HG03520 (cell line): ENCODE data around the gene ENAM.
A peak's percentile ranks its signal among the peaks of the same experiment; 100 is the strongest.

Experiments
- ATAC-seq: cut with Tn5 transposase; IDR thresholded peaks from one replicate; pipeline ENCODE4 v1.9.1; 2021; ENCODE audit warnings: mild to moderate bottlenecking, moderate library complexity; ENCODE audit not compliant: unreplicated experiment

ENAM gene, protein sequence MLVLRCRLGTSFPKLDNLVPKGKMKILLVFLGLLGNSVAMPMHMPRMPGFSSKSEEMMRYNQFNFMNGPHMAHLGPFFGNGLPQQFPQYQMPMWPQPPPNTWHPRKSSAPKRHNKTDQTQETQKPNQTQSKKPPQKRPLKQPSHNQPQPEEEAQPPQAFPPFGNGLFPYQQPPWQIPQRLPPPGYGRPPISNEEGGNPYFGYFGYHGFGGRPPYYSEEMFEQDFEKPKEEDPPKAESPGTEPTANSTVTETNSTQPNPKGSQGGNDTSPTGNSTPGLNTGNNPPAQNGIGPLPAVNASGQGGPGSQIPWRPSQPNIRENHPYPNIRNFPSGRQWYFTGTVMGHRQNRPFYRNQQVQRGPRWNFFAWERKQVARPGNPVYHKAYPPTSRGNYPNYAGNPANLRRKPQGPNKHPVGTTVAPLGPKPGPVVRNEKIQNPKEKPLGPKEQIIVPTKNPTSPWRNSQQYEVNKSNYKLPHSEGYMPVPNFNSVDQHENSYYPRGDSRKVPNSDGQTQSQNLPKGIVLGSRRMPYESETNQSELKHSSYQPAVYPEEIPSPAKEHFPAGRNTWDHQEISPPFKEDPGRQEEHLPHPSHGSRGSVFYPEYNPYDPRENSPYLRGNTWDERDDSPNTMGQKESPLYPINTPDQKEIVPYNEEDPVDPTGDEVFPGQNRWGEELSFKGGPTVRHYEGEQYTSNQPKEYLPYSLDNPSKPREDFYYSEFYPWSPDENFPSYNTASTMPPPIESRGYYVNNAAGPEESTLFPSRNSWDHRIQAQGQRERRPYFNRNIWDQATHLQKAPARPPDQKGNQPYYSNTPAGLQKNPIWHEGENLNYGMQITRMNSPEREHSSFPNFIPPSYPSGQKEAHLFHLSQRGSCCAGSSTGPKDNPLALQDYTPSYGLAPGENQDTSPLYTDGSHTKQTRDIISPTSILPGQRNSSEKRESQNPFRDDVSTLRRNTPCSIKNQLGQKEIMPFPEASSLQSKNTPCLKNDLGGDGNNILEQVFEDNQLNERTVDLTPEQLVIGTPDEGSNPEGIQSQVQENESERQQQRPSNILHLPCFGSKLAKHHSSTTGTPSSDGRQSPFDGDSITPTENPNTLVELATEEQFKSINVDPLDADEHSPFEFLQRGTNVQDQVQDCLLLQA

DNA sequence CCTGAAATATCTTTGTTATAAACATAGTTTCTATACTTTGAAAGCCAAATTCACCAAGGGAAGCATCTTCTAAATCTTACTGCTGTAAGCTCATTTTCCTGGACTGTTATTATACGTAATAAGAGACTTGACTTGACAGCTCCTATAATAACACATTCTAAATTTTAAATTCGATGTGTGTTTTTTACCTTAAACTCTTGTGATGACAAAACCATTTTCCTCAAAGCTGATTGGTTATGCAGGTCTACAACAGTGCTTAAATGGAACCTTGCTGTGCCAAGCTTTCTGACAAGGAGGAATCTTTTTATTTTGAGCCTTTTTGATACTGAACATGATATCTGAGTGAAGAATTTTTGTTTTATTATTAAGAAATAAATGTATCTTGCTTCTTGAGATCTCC, at the start of gene ENAM:
TSS of gene ENAM (plus strand) at position 301 of the 400 bp plus-strand sequence. CDS start 757 bp downstream, outside the sequence.
- ATAC-seq: no peak

DNA sequence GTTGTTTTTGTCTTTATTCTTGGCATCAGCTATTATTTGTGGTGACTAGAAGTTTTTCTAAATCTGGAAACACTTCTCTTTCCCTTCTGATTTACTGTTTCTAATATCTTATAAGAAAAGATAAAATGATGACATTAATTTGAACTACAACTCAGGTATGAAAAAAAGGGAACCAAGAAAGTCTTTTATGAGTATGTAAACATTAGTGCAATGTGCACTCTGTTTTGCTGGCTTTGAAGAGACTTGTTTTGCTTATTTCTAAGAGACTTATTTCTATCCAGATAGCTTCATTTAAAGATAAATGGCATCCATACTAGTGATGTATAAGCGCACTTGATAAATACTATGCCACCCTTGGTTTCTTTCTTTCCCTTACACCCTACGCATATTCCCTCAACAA, 46.6 kb upstream of the ENAM start:
- no peak for ATAC-seq

DNA sequence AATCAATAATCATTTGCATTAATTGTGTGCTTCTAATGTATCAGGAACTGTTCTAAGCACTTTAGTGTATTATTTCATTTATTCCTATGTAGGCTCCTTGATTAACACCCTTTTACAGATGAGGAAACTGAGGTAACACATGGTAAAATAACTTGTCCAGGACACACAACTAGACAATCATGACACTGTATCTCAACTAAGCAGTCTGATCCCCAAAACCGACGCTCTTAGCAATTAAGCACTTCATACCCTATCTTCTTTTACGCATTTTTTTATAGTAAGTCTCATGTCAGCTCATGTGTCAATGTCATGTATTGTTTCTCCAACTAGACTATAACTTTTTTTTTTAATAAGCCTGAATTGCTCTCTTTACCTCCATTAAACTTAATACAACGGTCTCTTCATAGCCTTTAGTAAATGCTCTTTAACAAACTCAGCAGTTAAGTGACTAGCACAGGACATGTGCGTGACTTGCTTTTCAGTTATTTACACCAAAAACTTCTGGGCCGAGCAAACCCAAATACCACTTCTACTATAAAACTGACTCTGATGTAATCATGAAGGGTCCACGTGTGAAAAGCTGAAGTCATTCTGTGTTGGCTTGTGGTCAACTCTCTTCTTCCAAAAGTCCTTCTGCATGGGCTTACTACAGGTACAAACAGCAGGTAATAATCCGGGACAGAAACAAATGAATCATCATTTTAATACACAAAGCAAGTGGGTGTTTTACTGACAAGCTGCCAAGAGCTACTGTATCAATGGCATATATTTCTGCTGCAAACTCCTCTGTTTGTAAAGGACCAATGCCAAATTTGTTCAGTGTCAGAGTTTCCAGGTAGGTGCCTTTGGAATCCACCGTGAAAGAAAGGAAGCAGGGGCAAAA, 44.4 kb upstream of the ENAM start:
- ATAC-seq: no peak

DNA sequence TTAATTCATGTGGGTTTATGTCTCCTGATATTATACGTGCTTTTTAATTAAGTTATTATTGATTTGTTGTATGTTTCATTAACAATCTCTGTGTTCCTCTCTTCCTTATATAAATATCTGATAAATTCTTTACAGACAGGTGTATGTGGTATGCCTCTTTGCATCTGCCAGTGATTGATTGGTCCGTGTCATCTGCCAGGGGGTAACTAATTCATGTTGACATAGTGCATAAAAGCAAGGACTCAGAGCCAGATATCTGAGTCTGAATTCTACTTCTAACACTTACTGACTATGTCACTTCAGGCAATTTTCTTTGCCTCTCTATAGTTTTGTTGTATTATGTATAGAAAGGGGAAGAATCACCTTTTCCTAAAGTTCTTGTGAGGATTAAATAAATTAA, 41.7 kb upstream of the ENAM start:
- no peak for ATAC-seq

DNA sequence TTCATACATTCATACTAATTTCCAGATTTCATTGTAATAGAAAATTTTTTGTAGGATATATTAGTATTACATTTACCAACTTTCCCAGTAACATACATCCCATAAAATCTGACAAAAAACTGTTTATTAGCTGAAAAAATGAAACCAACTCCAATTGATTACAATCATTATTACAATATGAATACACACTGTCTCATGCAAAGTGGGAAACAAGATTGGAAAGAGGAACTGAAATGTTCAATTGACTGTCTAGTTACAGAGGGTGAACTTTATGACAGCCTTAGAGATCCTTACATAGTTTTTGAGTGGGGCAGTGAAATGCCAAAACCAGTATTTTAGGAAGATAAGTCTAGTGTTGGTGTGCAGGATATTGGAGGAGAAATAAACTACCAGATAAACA, 38.8 kb upstream of the ENAM start:
- peak; percentile 98 for ATAC-seq

DNA sequence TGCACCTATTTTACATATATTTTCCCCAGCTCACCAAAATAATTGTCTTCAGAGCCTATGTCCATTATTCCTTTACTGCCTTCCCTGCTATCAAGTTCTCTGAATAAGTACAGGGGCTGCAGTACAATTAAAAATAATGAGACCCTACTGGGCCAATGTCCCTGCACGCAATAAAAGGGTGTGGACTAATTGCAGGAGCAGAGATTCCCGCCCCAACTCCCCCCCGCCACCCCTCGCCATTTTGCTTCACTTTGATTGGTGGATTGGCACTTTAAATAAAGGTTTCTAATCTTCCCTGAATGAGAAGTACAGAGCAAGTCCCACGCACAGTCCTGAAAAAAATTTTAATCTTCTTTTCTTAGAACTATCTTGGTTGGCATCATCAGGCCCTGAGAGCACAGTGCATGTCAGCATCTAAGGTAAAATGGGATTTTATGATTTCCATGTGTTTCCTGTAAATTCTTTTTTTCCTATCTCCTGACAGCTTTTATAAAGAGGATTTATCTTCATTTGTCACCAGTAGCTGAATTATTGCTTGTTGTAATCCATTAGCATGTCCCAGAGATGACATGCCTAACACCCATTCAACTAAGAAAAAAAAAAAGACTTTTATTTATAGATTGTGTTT, 36.5 kb upstream of the ENAM start, which contains the start of gene AMBN:
TSS of gene AMBN (plus strand) at position 302 of the 628 bp plus-strand sequence. CDS start at position 405, 103 bp downstream.
- no peak for ATAC-seq

DNA sequence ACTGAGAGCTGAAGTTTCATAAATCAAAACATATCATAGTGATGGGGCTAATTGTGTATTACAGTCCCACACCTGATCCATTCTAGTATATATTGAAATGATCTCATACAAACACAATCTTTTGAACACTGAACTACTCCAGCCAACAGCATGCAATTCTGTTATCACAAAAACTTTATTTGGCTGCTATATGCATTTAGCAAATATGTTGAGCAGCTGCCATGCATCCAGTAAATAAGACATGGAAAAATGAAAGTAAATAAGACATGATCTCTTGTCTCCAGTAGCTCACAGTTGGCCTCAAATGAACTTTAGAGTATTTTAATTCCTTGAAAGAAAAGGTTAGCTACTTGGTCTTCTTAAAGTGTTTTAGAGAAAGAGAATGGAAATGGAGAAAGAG, 34.3 kb upstream of the ENAM start:
- no peak for ATAC-seq

DNA sequence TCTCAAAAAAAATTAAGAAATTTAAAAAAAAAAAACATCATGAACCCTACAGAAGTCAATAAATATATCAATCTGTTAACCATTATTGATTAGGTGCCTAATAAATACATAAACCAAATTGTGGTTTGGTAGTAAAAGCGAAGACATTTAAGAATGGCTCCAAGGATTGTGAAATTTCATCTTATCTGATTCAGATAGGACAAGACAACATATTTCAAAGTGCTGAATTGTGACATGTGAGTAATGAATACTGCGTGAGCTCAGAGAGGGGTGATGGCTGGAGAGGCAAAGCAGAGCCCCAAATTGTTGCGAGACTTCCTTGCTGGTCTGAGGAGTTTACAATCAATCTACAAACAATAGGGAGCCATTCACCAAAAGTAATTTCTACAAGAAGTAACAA, 28.2 kb upstream of the ENAM start:
- ATAC-seq: no peak

DNA sequence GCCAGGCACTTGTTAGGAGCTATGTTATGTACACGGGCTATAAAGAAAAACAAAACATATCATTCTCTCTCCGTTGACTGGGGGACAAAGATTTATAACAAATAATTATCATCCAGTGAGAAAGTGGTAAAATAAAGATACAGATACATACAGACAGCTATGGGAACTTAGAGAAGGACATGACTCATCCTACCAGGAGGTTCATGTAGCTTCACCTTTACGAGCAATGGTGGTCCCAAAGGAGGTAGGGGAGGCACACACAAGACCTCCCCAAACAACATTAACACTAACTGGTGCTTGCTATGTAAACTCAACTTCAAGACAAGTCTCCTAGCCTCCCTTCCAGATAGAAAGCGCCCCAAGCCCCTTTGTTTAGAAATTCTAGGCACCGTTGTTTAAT, 27.6 kb upstream of the ENAM start:
- no peak for ATAC-seq

DNA sequence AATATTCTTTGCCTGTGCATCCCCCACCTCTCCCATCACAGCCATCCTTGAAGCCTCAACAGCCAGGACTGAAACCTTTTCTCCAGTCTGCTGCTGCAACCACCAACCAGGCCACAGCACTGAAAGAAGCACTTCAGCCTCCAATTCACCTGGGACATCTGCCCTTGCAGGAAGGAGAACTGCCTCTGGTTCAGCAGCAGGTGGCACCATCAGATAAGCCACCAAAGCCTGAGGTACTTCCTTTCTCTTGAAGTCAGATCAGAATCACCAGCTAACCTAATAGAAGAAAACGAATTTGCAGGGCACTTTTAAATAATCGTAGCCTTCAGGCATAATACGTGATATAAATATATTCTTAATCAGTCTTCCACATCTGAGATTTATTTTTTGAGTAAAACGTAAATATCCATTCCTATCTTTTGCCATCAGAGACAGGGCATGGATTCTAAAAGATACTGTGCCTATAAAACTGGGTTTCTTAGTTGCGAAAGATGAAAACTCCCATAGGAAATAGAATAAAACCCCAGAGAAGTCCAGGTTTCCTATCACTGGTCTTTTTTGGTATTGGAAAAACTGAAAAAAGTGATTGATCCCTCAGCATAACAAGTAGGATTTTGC, 27.0 kb upstream of the ENAM start:
- peak; percentile 93 for ATAC-seq

DNA sequence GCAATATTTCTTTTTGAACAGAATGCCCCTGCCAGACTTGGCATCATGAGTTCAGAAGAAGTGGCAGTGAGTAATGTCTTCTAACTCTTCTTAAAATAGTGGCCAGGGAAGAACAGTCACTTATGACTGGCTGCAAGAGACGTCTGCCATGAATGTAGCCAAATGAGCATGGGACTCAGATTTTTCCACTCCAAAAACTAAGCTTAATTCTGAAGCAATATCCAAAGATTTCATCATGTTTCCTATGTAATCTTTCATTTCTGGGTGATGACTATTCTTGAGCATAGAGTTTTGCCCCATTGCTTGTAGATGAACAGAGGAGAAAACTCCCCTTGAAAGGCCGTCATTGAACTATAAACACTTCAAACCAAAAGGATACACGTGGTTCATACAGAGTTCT, 24.7 kb upstream of the ENAM start:
- ATAC-seq: no peak

DNA sequence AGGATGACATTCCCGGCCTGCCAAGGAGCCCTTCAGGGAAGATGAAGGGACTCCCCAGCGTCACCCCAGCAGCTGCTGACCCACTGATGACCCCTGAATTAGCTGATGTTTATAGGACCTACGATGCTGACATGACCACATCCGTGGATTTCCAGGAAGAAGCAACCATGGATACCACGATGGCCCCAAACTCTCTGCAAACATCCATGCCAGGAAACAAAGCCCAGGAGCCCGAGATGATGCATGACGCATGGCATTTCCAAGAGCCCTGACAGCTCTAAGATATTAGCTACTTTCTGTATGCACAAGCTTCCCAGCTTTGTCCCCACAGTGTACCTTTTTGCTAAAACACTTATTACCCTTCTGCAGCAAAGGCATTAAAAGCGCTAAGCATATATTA, 22.1 kb upstream of the ENAM start:
- ATAC-seq: no peak

DNA sequence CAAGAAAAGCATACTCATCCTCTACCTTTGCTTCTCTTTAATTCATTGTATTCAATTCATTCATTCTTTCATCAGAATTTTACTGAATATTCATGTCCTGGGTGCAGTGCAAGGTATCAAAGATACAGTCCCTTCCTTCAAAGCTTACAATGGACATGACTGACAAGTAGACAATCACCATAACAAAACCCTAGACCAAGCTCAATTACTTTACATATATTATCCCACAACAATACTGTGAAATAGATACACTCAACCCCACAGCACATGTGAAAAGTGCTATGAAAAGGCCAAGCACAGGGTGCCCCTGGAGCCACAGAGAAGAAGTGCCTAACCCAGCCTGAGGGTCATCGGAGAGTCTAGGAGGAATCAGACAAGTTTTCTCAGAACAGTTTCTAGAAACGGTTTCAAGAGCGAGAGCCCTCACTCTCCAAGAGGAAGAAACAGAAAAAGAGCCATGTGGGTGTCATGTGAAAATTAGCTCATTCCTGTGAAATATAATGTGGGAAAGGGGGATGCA, 21.1 kb upstream of the ENAM start:
- no peak for ATAC-seq

DNA sequence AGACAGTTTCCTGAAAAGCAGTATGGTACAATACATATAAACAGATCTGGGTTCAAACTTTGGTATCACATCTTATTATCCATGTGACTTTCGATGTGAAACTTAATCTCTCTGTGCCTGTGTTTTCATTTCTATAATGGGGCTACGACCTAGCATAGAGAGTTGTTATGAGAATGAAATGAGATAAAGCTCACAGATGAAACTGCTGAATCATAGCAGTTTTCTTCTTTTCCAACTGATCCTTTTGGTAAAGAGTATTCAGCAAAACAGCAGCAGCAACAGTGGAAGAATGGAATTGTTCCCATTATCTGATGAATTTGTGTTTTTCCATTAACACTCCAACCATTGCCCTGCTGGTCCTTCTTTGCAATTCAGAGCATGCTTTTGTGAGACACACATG, 20.2 kb upstream of the ENAM start:
- ATAC-seq: no peak

DNA sequence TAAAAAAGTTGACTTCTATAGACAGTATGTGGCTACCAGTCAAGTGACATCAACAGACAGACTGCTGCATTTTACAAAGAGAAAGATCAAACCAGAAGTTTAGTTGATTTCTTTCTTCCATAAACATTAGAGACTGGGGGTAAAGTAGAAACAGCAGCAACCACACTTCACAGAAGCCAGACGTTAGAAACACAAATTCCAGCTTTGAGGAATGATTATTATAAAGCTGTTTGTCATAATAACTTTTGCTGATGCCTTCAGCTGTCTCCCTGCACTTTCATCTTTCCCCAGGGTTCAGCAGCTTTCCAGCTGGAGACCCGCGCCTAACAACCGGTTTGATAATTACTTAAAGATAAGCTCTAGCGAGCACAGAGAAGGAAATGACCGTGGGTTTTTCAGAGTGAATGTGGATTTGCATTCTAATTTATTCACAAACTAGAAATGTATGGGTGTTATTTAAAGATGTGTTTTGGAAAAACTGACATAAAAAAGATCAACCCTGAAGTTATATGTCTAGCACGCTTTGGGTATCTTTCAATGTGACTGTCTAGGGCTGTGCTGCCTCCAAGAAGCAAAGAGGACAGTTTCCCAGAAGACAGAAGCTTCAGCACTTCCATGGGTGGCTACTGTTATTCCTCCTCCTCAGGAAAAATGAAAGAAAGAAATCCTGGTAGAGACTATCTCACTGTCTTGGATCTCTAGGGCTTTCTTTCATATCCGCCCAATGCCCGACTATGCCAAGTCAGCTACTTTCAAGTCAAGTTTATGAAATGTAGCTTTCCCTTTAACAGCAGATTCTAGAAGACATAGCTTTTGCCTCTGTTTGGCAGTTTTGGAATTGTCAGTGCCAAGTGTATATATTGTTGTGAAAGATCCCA, 15.0 kb upstream of the ENAM start:
- peak; percentile 51 for ATAC-seq

DNA sequence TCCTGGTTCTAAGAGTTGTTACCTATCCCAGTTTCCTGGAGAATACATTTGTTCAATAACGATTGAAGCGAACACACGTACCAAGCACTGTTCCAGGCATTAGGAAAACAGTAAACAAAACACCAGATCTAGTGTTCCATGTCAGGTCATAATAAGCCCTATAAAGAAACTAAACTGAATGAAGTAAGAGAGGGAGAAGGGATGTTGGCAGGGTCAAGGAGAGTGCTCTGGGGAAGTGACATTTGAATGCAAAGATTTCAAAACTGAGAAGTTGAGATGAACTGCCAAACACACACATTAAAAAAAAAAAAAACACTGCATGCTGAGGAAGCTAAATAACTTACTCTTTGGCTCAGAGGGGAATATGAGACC, 14.4 kb upstream of the ENAM start:
- no peak for ATAC-seq

DNA sequence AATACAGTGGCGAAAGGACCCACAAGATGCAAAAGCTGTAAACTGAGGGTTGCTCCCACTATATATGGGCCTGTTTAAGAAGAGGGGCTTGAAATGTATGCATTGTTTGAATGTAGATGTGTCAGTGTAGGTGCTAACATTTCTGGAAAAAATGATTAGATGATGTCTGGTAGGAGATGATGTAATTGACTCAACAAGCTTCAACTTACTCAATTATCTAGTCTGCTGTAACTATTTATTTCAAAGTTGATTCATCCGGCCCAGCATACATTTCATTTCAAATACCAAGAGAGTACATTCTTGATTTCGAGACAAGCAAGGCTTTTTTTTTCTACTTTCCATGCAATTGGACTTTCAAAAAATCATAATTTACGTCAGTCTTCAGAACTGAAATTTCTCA, 9.3 kb upstream of the ENAM start:
- no peak for ATAC-seq

DNA sequence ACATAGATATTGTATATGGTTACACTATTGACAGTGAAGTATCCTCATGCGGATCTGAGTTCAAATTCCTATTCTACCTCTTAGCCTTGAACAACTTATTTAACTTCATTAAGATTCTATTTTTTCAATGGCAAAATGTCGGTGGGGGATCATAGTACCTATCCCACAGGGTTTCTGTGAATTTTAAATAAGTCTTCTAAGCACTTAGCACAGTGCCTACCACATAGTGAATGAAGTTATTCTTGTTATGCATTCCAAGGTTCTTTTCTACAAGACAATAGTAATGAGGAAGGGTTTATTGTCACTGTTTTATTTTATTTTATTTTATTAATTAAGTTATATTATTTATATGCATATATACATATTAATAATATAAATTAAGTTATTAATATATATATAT, 8.8 kb upstream of the ENAM start:
- no peak for ATAC-seq
